OCI-LY1 (cell line): ENCODE measurements around the gene SLC16A4.

ENCODE experiments used
- H2AFZ ChIP-seq: fragments of 200-600 bp; sonication (generic), shearing (Covaris generic); 2 replicates; pipeline ENCODE4 v1.6.0; 2014; ENCODE audit warnings: antibody characterized with exemption, mild to moderate bottlenecking, low read length
- H3F3A ChIP-seq: fragments of 200-600 bp; sonication (generic), shearing (Covaris generic); 2 replicates; pipeline ENCODE4 v1.6.0; 2014; ENCODE audit warnings: mild to moderate bottlenecking, antibody characterized with exemption, low read length, moderate library complexity; ENCODE audit not compliant: insufficient read depth
- H3K27ac ChIP-seq: fragments of 200-600 bp; sonication (generic); 2 replicates; pipeline ENCODE4 v1.5.1; 2014; ENCODE audit warnings: low read length, mixed run types, mild to moderate bottlenecking, low read depth; ENCODE audit not compliant: poor library complexity, severe bottlenecking
- H3K27me3 ChIP-seq: fragments of 200-600 bp; sonication (generic); 2 replicates; pipeline ENCODE4 v1.6.0; 2014; ENCODE audit warnings: antibody characterized with exemption, mild to moderate bottlenecking, low read length, moderate library complexity; ENCODE audit not compliant: insufficient read depth
- H3K36me3 ChIP-seq: fragments of 200-600 bp; sonication (generic); 2 replicates; pipeline ENCODE4 v1.6.1; 2014; ENCODE audit warnings: mild to moderate bottlenecking, antibody characterized with exemption, low read length, moderate library complexity, mixed read lengths; ENCODE audit not compliant: insufficient read depth
- H3K4me1 ChIP-seq: fragments of 200-600 bp; sonication (generic); 2 replicates; pipeline ENCODE4 v1.5.1; 2014; ENCODE audit warnings: mild to moderate bottlenecking, low read length, moderate library complexity; ENCODE audit not compliant: insufficient read depth, severe bottlenecking
- H3K4me2 ChIP-seq: fragments of 200-600 bp; sonication (generic), shearing (Covaris generic); 2 replicates; pipeline ENCODE4 v1.6.1; 2014; ENCODE audit warnings: low read length
- H3K4me3 ChIP-seq: fragments of 200-600 bp; sonication (generic); 2 replicates; pipeline ENCODE4 v1.5.1; 2014; ENCODE audit warnings: low read length, low read depth, mild to moderate bottlenecking, mixed read lengths; ENCODE audit not compliant: poor library complexity, severe bottlenecking
- H3K79me2 ChIP-seq: fragments of 200-600 bp; shearing (Covaris generic); 2 replicates; pipeline ENCODE4 v1.6.1; 2016; ENCODE audit warnings: mixed run types, low read length, mixed read lengths; ENCODE audit not compliant: insufficient read depth
- H3K9ac ChIP-seq: fragments of 200-600 bp; sonication (generic), shearing (Covaris generic); 2 replicates; pipeline ENCODE4 v1.6.1; 2014; ENCODE audit warnings: mild to moderate bottlenecking, low read length, mixed read lengths
- H3K9me2 ChIP-seq: fragments of 200-600 bp; sonication (generic), shearing (Covaris generic); 2 replicates; pipeline ENCODE4 v1.6.1; 2014; ENCODE audit warnings: low read depth, mild to moderate bottlenecking, low read length, mixed read lengths
- H3K9me3 ChIP-seq: fragments of 200-600 bp; shearing (Covaris generic); 2 replicates; pipeline ENCODE4 v1.6.1; 2014; ENCODE audit warnings: low read length, mixed read lengths
- H4K20me1 ChIP-seq: fragments of 200-600 bp; sonication (generic), shearing (Covaris generic); 2 replicates; pipeline ENCODE4 v1.6.0; 2016; ENCODE audit warnings: mild to moderate bottlenecking, low read length; ENCODE audit not compliant: insufficient read depth
- EZH2 ChIP-seq: fragments of 200-600 bp; sonication (generic), shearing (Covaris generic); IDR thresholded peaks from 2 replicates; pipeline ENCODE4 v1.8.0; 2017; ENCODE audit warnings: borderline replicate concordance, mixed run types, mild to moderate bottlenecking, antibody characterized with exemption, low read length, moderate library complexity, mixed read lengths
- TF ChIP-seq, protein P1 (sequence below): fragments of 200-600 bp; sonication (generic), shearing (Covaris generic); IDR thresholded peaks from 2 replicates; pipeline ENCODE4 v1.5.1; 2017; ENCODE audit warnings: mild to moderate bottlenecking, antibody characterized with exemption, low read length, moderate library complexity, mixed read lengths

SLC16A4 gene

GRCh38 chr1:110348771-110349170 is 42.1 kb downstream of the SLC16A4 start:
- no peaks in the 10 kb centered on the region for H3K9me3 ChIP-seq
- peaks cover 92% of the 10 kb centered on the region for H3K4me1 ChIP-seq
- H3K9me2 ChIP-seq = no peaks in the 10 kb centered on the region
- H3K4me2 ChIP-seq = peak overlapping the region; percentile 43
- peak overlapping the region; percentile 18 for H3K4me3 ChIP-seq
- no peak overlapping the region for H3K9ac ChIP-seq
- no peaks in the 10 kb centered on the region for H3F3A ChIP-seq
- H4K20me1 ChIP-seq = 0 out of 2 replicates have a peak, but pooled peaks cover 12% of the 10 kb centered on the region
- peaks cover 100% of the 10 kb centered on the region for H3K79me2 ChIP-seq
- no peak overlapping the region for H3K27ac ChIP-seq
- H3K27me3 ChIP-seq = no peaks in the 10 kb centered on the region
- TF ChIP-seq, protein P1, sequence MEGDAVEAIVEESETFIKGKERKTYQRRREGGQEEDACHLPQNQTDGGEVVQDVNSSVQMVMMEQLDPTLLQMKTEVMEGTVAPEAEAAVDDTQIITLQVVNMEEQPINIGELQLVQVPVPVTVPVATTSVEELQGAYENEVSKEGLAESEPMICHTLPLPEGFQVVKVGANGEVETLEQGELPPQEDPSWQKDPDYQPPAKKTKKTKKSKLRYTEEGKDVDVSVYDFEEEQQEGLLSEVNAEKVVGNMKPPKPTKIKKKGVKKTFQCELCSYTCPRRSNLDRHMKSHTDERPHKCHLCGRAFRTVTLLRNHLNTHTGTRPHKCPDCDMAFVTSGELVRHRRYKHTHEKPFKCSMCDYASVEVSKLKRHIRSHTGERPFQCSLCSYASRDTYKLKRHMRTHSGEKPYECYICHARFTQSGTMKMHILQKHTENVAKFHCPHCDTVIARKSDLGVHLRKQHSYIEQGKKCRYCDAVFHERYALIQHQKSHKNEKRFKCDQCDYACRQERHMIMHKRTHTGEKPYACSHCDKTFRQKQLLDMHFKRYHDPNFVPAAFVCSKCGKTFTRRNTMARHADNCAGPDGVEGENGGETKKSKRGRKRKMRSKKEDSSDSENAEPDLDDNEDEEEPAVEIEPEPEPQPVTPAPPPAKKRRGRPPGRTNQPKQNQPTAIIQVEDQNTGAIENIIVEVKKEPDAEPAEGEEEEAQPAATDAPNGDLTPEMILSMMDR = no peak
- TF ChIP-seq EZH2 = no peak
- peaks cover 93% of the 10 kb centered on the region for H3K36me3 ChIP-seq
- no peak overlapping the region for H2AFZ ChIP-seq

DNA sequence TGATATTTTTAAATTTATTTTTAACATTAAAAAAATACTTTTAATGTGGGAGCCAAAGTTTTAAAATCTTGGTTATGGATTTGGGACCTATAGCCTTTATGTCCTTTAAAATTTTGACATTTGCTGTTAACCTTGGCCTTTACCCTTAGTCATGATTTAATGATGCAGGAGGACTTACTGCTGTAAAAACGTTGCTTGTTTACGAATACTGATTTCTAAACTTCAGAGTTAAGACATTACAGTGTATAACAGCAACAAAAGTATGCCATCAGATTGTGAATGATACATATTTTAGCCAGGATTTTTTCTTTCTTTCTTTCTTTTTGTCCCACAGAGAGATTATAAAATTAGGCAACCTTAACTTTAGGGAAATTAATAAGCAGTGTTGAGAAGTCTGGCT is 42.8 kb downstream of the SLC16A4 start:
- Histone ChIP-seq H3K27ac (peak overlapping the region; percentile 28), H3K79me2 (peaks cover 100% of the 10 kb centered on the region), H3K4me3 (peak overlapping the region; percentile 16), H3K4me2 (peak overlapping the region; percentile 43), H3K4me1 (peaks cover 93% of the 10 kb centered on the region), H3K9me3 (no peaks in the 10 kb centered on the region), H3K27me3 (no peaks in the 10 kb centered on the region), H3K36me3 (peaks cover 93% of the 10 kb centered on the region), H3F3A (no peaks in the 10 kb centered on the region), H2AFZ (no peak overlapping the region), H3K9me2 (no peaks in the 10 kb centered on the region), H3K9ac (peak overlapping the region; percentile 6; the same call in 1 of the 2 replicates), H4K20me1 (peaks cover 12% of the 10 kb centered on the region; the same call in 1 of the 2 replicates)
- TF ChIP-seq, protein P1 = no peak
- no peak for TF ChIP-seq EZH2

DNA sequence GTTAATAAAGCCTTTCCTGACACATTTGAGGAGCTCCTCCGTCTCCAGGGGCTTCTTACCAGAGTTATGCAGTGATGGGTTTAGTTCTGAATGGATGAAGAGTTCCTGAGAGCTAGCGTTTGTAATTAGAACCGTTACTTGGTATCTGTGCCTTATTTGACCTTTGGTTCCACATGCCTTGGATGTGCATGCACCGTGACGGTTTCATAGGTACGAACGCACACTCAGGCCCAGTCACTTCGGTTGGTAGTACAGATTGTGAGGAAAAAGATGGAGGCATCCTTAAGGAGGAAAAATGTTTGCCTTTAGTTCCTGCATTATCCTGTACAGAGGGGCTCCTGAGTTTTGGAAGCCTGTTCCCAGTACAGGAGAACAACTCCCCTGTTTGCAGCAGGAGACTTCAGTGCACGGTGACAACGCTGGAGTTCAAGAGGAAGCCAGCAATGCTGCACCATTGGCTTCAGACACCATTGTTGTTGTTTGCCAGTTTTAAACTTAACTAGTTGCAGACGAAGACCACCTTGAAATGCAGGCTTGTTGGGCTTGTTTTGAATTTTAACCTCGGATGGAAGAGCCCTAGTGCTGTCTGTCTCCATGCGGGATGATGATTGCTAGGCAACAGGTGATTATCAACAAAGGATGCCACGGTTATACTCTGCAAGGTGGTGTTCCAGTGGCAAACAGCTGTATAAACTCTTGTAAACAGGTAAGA is 43.5 kb downstream of the SLC16A4 start:
- Histone ChIP-seq H3K36me3 (peaks cover 97% of the 10 kb centered on the region), H3K4me1 (peaks cover 98% of the 10 kb centered on the region), H3K79me2 (peaks cover 100% of the 10 kb centered on the region), H3K4me2 (peak overlapping the region; percentile 74), H3K27ac (peak overlapping the region; percentile 62), H2AFZ (no peak overlapping the region), H3K9ac (peak overlapping the region; percentile 36; the same call in 1 of the 2 replicates), H3K27me3 (no peaks in the 10 kb centered on the region), H4K20me1 (peaks cover 12% of the 10 kb centered on the region; the same call in 1 of the 2 replicates), H3K9me2 (no peaks in the 10 kb centered on the region), H3K4me3 (peak overlapping the region; percentile 52), H3F3A (no peaks in the 10 kb centered on the region), H3K9me3 (no peaks in the 10 kb centered on the region)
- TF ChIP-seq, protein P1 = no peak
- TF ChIP-seq EZH2 = no peak
